Ishikawa (cell line): ENCODE results near the gene SIGLEC9.

Source experiments
- FOXM1 ChIP-seq: IDR thresholded peaks from 2 replicates; pipeline ENCODE4 v1.6.1; 2012; ENCODE audit warnings: low read depth, borderline replicate concordance
- RAD21 ChIP-seq: IDR thresholded peaks from 2 replicates; pipeline ENCODE4 v1.6.1; 2012; ENCODE audit warnings: low read depth
- TCF12 ChIP-seq: IDR thresholded peaks from 2 replicates; pipeline ENCODE4 v1.6.1; 2012; ENCODE audit warnings: low read depth
- TF ChIP-seq, protein P1 (sequence below): IDR thresholded peaks from 2 replicates; pipeline ENCODE4 v1.6.1; 2012; ENCODE audit warnings: low read depth, mild to moderate bottlenecking
- TF ChIP-seq, protein P2 (sequence below): IDR thresholded peaks from 2 replicates; pipeline ENCODE4 v1.6.1; 2012

DNA sequence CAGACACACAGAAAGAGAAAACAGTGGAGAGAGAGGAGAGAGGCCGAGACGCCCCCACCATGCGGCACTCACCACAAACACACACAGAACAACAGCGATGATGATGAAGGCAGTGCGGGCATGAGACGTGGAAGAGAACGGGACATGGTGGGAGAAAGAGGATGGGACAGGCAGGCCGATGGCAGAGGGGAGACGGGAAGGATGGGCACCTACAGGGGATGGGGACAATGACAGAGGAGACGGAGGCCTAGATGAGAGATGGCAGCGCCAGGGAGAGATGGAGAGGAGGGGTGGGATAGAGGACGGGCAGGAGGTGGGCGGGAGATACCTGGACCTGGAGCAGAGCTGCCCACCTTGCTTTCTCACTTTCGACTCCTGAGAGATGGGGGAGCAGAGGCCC lies 40.9 kb upstream of the SIGLEC9 start:
- no peak for TF ChIP-seq RAD21
- no peak for TF ChIP-seq FOXM1
- TF ChIP-seq, protein P1, sequence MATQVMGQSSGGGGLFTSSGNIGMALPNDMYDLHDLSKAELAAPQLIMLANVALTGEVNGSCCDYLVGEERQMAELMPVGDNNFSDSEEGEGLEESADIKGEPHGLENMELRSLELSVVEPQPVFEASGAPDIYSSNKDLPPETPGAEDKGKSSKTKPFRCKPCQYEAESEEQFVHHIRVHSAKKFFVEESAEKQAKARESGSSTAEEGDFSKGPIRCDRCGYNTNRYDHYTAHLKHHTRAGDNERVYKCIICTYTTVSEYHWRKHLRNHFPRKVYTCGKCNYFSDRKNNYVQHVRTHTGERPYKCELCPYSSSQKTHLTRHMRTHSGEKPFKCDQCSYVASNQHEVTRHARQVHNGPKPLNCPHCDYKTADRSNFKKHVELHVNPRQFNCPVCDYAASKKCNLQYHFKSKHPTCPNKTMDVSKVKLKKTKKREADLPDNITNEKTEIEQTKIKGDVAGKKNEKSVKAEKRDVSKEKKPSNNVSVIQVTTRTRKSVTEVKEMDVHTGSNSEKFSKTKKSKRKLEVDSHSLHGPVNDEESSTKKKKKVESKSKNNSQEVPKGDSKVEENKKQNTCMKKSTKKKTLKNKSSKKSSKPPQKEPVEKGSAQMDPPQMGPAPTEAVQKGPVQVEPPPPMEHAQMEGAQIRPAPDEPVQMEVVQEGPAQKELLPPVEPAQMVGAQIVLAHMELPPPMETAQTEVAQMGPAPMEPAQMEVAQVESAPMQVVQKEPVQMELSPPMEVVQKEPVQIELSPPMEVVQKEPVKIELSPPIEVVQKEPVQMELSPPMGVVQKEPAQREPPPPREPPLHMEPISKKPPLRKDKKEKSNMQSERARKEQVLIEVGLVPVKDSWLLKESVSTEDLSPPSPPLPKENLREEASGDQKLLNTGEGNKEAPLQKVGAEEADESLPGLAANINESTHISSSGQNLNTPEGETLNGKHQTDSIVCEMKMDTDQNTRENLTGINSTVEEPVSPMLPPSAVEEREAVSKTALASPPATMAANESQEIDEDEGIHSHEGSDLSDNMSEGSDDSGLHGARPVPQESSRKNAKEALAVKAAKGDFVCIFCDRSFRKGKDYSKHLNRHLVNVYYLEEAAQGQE: no peak
- no peak for TF ChIP-seq TCF12
- TF ChIP-seq, protein P2, sequence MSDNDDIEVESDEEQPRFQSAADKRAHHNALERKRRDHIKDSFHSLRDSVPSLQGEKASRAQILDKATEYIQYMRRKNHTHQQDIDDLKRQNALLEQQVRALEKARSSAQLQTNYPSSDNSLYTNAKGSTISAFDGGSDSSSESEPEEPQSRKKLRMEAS: no peak
